ENCODE results near the gene PEX16.

PEX16 gene

GRCh38 chr11:45895553-45896259, 22.0 kb downstream of the PEX16 start:
- DNase-seq: no peak

- no peak for DNase-seq
These were observed 23.0 kb downstream of the PEX16 start for GRCh38 chr11:45894555-45895247.

DNA sequence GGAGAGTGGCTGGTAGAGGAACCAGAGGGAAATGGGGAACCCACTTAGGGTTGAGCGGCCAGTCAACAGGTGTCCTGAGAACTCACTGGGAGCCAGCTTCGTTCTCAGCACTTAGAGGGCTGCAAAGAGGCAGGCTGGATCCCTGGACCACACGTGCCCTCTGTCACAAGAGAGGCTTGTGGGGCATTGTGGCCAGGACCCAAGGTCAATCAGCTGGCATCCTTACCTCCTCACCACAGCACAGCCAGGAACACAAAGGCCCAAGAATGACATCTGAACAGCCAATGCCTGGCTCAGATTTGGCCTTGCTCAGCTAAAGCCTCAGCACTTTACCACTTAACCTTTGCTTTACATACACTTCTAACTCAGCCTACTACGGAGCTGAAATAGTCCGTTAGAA, 24.8 kb downstream of the PEX16 start:
- no peak for DNase-seq

GRCh38 chr11:45890886-45891550, 26.7 kb downstream of the PEX16 start:
- DNase-seq: no peak

DNA sequence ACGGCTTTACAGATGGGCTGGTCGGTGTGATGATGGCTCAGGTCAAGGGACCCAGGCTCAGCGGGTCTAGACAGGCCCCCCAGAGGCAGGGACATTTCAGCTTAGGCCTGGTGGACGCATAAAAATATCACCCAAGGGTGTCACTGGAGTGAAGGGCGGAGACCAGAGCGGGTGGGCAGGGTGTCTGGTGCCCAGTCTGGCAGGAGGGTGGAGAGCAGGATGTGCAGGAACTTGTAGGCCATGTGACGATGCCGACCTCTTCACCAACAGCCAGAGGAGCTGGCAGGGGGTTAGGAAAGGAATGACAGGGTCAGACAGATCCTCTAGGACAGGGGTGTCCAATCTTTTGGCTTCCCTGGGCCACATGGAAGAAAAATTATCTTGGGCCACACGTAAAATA, 27.7 kb downstream of the PEX16 start:
- no peak for DNase-seq

DNA sequence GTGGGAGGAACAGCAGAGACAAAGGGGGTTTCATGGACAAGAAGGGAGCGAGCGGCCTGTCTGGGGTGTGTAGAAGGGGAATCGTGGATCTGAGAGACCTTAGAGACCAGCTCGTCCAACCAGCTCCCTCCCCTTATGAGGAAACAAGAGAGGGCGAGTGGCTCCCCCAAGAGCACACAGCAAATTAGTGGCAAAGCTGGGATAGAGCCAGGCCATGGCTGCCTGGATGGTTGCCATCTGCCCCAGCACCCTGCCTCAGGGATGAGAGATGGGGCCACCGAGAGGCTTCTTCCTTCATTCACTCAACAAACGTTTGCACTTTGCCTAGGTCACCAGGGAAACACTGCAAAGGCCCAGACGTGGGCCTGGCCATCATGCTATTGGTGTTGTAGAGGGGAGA, 28.1 kb downstream of the PEX16 start:
- DNase-seq: no peak

DNA sequence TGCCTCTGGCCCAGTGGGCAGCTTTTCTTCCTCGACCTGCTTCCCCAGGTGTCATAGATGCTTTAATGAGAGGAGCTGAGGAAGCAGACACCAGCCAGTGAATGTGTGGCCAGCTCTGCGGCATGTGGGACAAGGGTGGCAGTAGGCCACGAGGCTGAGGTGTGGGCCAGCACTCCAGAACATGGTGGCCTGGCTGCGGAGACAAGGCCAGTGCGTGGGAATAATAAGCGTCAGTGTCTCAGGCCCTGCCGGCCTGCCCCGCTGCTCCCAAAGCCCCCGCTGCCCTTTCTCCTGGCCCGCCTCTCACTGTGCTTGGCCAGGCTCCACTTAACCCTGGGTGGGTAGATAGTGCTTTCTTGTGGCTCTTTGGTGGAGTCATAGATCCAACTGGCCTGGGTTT, 30.1 kb downstream of the PEX16 start:
- DNase-seq: no peak

- DNase-seq: no peak
These were observed 30.7 kb downstream of the PEX16 start for GRCh38 chr11:45886816-45887520.

DNA sequence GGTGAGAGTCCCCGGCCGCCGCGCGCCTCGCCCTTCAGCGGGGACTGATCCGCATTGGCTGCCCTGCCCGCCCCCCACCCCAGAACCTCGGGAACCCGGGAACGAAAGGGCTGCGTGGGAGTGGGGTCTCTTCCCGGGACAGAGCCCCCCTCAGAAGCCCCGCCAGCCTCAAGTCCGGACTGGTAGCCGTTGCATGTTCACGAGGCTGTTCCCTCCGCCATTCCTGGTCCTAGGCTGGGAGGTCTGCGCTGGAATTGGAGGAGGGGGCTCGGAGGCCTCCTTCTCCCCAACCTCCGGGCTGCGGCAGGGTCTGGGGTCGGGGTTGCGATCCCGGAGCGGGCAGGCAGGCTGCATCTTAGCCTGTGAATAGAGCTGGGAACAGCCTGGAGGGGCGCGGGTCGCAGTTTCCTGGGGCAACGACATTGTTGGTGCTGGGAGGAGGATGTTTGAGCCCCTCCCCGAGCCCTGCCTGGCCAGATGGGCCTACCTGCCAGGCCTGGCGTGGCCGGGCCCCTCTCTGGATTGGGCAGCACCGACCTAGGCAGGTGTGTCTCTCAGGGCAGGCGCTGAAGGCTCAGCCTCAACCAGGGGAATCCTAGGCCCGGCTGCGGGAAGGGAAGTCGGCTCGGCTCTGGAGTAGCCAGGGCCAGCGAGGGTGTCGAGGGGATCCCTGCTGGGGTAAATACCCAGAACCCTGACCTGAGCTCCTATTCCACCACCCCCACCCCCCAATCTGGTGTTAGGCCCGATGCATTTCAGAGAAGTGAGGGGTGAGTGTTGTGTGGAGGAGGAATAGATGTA, 31.6 kb downstream of the PEX16 start:
- DNase-seq: no peak

DNA sequence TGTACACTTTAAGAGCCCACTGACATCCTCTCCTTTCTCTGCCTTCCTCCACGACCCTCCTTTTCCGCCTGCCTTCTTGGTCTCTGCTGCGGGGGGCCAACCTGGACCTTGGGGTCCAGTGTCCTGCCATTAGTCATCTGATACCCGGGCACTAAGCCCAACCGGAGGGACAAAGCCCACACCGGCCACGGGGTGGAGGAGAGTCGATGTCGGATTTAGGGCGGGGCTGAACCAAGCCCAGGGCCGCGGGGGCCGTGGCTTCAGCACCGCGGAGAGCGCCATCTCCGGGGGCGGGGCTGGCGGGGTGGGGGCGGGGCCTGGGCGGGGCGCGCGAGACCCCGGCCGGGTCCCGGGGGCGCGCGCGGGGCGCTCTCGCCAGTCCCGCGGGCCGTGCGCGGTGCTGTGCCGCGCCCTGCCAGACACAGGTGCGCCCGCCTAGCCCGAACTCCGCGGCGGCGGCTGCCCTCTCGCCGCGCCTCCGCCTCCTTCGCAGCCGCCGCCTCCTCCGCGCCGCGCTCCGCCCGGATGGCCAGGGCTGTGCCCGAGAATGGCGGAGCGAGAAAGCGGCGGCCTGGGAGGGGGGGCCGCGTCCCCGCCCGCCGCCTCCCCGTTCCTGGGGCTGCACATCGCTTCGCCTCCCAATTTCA, 32.3 kb downstream of the PEX16 start, which contains the start of gene MAPK8IP1:
TSS of gene MAPK8IP1 (plus strand) at position 378 of the 647 bp plus-strand sequence. CDS start at position 548, 170 bp downstream.
- peak; percentile 83 for DNase-seq

GRCh38 chr11:45884596-45885185, 33.0 kb downstream of the PEX16 start:
- DNase-seq: no peak

GRCh38 chr11:45881708-45882368, 35.8 kb downstream of the PEX16 start:
- no peak for DNase-seq

DNA sequence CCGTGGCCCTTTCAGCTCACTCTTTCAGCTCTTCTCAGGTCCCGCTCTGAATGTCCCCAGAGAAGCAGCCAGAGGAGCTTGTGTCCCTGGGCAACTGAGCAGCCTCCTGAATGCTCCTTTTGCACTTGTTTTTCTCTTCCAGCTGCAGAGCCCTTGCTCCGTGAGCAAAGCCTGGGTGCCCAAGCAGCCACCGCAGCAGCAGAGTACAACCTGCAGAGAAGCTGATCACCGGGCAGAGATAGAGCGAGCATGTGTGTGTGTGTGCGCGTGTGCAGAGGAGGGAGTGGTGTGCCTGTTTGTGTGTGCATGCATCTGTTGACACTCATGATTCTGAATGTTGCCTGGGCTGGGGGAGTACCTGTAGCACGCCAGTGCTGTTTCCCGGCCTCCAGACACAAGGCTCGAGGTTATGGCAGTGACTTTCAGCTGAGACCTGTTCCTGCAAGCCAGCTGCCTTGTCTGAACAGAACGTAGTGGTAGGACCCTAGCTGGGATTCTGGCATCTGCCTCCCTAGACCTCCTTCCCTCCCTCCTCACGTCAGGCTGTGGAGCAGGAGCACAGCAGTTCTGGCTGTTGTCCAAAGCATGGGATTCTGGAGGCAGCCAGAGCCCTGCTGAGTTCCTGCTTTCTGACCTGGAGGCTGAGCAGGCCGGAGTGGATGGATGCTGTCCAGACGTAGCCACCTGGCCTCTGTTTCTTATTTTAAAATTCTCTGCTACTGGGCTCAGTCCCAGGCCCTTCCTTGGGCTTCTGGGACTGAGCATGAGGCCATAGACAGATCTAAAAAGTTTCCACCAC, 36.7 kb downstream of the PEX16 start:
- no peak for DNase-seq

- DNase-seq: no peak
These were observed 37.6 kb downstream of the PEX16 start for GRCh38 chr11:45879803-45880686.

DNA sequence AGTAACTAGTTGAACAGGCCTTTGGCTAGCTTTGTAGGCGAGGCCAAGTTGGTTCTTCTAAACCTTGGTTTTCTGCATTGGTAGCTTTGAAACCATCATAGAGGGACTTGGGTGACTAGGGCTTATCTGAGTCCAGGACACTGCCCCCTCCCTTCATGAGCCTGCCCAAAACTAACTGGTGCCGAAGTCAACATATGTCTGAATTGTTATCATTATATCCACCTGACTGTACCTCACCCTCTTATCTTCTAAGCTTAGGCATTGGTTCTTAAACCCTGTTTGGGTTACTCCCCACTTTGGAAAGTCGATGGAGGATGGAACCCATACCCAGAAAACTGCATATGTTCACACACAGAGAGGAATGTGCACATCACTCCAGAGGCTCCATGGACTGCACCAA, 39.8 kb downstream of the PEX16 start:
- no peak for DNase-seq

- DNase-seq: no peak
These were observed 40.5 kb downstream of the PEX16 start for GRCh38 chr11:45877221-45877620.

DNA sequence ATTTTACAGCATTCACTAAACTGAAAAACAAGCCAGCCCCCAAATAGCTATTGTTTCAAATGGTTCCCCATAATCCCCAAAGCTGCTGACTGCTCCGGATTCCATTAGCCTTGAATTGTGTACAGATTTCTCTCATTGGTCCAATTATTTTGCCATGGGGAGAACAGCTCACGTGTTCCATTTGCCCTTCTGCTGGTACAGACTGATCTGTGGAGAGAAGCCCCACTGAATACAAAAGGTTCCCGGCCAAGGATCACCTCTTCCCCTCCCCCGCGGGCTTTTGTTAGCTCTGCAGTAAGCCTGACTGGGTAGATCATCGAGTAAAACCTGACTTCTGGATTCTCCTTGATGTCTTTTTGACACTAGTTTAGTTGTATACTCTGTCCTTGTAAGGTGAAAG, 41.3 kb downstream of the PEX16 start:
- no peak for DNase-seq

DNA sequence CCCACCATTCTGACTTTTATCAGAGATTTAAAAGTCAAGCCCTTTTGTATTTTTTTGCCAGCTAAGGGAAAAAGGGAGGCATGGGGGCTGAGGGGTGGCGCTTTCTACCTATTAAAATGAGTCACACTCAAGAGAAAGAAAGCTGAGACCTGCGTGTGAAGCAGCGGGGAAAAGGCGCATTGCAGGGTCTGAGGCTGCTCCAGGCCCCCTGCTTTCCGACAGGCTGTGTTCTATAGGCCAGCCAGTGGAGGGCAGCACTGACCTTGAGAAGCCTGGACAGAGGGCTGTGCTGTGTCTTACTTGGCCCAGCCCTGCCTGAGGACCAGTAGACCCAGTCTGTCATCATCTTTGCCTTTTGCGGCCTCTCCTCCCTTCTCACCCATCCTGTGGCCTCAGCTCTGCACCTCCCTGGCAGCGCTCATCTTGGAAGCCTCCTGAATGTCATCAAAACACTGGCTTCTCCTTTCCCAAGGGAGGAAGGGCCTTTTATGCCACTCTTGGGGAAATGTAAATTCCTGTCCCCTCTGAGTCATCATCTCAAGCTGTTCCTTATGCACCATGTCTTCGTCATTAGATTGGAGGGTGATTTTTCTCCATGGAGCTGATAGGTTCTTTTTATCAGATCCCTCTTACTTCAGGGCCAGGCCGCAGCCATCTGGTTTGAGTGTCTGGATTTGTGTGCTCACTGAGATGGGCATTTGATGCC, 44.9 kb downstream of the PEX16 start:
- DNase-seq: no peak

All from activated CD8-positive, alpha-beta memory T cell treated with anti-CD3 and anti-CD28 coated beads for 24 hours (primary cell).